HG02981 (cell line): ENCODE results near the gene IRGC.
"Not testable (repeated sequence)": the region's sequence is repeated elsewhere in the genome, so short reads cannot be mapped to it uniquely, and the experiment has no call there.

Source experiments
- ATAC-seq: cut with Tn5 transposase; IDR thresholded peaks from one replicate; pipeline ENCODE4 v1.9.1; 2021; ENCODE audit warnings: mild to moderate bottlenecking, moderate library complexity; ENCODE audit not compliant: unreplicated experiment

IRGC gene, protein sequence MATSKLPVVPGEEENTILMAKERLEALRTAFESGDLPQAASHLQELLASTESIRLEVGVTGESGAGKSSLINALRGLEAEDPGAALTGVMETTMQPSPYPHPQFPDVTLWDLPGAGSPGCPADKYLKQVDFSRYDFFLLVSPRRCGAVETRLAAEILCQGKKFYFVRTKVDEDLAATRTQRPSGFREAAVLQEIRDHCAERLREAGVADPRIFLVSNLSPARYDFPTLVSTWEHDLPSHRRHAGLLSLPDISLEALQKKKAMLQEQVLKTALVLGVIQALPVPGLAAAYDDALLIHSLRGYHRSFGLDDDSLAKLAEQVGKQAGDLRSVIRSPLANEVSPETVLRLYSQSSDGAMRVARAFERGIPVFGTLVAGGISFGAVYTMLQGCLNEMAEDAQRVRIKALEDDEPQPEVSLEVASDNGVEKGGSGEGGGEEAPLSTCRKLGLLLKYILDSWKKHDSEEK

DNA sequence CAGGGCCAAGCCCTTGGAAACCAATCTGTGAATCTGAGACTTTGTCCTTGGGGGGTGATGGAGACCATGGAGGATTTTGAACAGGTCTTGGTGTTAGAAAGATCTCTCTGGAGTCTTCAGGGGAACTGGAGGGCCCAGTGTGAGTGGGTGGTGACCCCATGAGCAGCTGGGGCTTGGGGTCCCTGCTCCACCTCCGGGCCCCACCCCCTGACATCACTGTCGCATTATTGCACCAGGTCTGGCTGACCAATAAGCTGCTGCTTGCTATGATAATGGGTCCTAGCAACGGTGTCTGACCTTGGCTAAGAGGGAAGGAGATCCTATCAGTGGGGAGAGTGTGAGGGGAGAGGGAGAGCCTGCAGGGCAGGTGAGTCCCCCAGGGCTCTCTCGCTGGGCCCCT is at the start of gene IRGC:
TSS of gene IRGC (plus strand) at position 301 of the 400 bp plus-strand sequence. CDS start 2,483 bp downstream, outside the sequence.
- no peak for ATAC-seq

DNA sequence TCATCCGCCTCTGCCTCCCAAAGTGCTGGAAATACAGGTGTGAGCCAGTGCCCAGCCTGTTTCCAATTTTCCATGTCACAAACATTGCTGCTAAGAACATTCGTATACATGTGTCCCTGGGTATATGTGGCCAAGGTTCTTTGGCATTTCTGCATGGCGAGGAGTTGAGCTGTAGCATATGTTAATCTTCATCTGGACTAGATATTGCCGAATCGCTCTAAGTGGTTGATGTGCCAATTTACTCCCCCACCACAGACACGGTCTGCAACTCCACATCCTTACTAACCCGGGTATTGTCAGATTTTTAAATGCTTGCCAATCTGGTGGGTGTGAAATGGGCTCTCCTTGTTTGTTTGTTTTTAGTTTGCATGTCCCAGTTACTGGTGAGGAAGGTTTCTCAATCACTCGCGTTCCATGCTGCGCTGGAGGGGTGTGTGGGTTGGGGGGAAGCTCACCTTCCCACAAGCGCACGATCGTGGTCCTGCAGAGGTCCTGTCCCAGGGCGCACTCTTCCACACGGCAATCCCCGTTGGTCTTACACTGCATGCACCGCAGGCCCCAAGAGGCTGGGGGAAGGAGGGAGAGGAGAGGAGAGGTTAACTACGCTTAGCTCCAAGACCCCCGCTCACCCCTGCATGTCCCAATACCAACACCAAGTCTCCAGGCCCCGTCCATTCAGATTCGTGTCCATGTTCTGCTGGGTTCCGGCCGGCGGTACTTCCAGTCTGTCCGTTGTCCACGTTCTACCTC is 48.6 kb upstream of the IRGC start:
- ATAC-seq, result no peak

DNA sequence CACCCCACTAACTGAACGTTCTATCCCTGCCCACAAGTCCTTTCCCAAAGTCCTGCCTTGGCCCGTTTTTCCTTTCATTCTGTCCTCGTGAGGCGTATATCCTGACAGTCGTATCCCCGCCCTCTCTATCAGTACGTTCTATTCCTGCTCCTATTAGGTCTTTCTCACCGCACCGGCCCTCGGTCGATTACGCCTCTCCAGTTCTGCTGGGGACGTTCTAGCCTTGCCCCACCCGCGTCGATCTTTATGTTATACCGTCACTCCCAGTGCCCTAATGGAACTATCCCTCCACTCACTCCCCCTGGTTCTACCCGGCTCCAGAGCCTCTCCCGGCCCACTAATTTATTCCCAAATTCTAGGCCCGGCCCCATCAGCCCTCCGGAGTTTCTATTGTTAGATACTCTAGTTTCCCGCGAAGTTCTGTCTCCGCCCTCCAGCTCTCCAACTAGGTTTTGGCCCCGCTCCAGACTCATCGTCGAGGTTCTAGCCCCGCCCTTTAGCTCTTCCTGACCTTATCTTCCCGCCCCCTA is 47.9 kb upstream of the IRGC start:
- ATAC-seq, result no peak

DNA sequence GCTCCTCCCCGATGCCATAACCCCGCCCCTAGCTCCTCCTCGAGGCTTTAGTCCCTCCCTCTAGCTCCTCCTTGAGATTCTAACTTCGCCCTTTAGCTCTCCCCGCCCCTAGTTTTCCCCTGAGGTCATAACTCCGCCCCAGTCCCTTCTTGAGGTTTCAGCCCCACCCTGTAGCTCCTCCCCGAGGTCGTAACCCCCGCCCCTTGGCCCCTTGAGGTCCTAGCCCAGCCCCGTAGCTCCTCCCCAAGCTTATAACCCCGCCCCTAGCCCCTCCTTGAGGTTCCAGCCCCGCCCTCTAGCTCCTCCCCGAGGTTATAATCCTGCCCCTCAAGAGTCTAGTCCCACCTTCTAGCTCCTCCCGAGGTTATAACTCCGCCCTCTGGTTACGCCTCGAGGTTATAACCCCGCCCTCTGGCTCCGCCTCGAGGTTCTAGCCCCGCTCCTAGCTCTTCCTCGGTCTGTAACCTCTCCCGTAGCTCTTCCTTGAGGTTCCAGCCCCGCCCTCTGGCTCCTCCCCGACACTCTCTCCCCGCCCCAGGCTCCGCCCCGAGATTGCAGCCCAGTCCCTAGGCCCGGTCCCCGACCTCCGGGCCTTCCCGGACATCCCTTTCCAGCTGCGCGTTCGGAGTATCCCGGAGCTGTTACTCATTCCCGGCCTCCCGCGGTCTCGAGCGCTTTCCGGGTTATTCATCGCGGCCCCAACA is 47.3 kb upstream of the IRGC start:
- peak; percentile 83 for ATAC-seq

DNA sequence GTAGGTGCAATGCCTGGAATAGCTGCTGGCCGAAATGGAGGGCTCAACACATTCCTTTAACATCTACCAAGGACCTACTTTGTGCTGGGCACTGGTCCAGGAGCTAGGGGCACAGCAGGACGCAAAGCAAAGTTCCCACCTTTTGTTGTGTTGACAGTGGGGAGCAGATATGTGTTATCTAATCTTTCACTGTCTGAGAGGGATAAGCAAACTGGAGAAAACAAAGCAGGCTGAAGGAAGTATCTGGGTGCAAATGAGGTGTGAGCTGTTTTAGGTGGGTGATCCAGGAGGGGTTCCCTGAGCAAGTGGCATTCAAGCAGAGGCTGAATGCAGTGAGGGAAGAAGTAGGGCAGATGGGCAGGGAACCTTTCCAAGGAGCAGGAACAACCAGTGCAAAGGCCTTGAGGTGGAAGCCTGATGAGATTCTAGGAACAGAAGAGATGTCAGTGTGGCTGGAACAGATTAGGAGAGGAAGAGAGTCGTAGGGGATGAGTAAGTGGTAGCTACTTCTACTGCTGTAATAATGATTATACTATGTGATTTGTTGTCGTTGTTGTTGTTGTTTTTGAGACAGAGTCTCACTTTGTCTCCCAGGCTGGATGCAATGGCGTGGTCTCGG is 43.7 kb upstream of the IRGC start:
- ATAC-seq, result no peak

DNA sequence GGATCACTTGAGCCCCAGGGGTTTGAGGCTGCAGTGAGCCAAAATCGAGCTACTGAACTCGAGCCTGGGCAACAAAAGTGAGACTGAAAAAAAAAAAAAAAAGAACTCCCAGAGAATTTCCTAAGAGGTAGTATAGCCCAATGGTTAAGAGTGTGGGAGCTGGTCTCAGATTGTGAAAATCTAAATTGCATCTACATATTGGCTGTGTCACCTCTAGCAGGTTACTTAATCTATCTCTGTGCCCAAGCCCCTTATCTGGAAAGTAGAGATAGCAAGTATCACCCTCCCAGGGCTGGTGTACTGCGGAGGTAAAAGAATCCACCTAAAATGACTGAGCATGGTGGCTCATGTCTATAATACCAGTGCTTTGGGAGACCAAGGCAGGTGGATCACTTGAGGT is 42.2 kb upstream of the IRGC start:
- ATAC-seq, result no peak

DNA sequence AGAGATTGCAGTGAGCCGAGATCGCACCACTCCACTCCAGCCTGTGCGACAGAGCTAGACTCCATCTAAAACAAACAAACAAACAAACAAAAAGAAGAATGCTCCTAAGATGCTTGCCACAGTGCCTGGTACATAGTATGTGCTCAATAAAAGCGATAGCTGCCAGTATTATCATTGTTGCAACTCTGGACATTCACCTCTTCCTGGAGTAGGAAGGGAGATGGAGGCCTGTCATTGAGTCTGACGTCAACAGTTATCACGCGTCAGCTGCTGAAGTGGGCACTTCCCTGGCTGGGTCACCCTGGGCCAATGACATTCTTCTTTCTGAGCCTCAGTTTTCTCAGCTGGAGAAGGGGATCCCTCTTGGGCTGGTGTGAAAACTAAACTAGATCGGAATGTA is 41.7 kb upstream of the IRGC start:
- no peak for ATAC-seq

DNA sequence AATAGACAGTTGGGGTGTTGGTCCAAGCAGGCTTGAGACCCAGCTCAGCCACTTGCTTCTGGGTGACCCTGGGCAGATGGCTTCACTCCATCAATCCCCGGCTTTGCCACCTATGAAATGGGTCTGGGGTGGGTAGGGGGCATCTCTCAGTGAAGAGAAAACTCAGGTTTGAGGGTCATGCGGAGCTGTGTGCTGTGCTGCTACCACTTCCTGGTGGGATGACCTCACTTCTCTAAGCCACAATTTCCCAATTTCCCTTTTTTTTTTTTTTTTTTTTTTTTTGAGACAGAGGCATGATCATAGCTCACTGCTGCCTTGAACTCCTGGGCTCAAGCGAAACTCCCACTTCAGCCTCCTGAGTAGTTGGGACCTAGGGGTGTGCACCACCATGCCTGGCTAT is 41.3 kb upstream of the IRGC start:
- ATAC-seq, result no peak

DNA sequence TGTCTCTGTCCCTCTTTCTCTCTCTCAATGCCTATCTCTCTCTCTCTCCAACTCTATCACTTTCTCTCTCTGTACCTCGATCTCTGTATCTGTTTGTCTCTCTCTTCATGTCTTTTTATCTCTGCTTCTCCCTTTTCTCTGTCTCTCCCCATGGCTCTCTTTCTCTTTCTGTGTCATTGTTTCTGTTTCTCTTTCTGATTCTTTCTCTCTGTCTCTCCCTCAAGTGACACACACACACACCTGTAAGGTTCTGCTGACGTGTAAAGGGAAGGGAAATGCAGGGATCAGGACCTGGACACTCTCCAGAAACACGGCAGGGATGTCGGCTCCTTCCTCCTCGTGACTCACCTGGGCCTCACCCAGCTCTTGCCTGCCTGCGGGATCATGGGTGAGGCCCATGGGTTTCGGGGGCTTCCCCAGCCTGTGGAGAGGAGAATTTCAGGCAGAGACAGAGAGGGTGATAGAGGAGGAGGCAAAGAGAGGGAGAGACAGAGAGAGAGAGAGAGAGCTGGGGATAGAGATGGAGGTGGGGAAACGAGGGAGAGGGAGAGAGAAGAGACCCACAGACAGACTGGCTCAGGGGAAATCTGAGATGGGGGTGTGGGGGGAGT is 40.5 kb upstream of the IRGC start:
- no peak for ATAC-seq

DNA sequence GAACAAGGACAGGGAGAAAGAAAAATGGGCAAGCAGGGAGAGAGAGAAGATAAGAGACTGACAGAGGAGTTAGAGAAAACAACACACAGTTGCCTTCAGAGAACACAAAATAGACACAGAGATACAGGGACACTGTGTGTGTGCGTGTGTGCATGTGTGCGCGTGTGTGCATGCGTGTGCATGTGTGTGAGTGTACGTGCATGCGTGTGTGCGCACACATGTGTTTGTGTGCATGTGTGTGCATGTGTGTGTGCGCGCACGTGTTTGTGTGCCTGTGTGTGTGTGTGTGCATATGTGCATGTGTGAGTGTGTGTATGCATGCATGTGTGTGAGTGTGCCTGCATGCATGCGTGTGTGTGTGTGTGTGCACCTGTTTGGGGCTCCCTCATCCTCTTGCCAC is 40.0 kb upstream of the IRGC start:
- no peak for ATAC-seq

DNA sequence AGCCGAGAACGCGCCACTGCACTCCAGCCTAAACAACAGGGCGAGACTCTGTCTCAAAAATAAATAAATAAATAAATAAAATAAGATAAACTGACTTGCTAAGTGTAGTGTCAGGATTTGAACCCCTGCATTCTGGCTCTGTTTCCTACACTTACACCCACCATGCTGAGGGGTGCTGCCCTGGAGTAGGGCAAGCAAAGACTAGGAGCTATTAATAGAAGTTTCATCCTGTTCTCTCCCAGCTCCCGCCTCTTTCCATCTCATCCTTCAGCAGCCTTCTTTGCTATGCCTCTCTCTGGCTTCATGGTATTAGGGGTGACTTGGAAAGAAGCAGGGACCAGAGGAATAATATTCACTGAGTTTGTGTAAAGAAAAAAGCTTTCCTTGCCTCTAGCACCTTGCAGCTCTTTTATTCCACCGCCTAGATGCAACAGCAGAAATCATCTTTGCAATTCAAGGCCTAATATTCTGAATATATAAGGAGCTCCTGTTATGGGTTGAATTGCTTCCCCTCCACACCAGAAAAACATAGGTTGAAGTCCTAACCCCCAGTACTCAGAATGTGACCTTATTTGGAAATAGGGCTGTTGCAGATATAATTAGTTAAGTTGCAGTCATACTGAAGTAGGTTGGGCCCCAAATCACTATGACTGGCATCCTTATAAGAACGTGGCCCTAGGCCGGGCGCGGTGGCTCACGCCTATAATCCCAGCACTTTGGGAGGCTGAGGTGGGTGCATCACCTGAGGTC is 37.2 kb upstream of the IRGC start:
- ATAC-seq, result no peak

DNA sequence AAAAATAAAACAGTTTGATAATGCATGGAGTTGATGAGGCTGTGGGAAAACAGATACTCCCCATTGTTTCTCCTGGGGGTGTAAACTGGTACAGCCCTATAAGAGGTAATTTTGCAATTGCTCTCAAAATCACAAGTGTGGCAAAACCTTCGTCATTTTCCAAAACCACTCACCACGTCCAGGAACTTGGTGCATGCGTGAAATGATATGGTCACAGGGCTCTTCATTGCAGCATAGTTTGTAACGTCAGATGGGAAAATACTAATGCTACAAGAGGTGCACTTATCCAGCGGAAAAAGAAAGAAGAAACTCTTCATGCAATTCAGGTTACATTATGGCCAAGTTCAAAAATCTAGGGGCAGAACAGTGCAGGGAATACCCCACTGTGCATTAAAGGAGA is 34.1 kb upstream of the IRGC start:
- ATAC-seq, result no peak

DNA sequence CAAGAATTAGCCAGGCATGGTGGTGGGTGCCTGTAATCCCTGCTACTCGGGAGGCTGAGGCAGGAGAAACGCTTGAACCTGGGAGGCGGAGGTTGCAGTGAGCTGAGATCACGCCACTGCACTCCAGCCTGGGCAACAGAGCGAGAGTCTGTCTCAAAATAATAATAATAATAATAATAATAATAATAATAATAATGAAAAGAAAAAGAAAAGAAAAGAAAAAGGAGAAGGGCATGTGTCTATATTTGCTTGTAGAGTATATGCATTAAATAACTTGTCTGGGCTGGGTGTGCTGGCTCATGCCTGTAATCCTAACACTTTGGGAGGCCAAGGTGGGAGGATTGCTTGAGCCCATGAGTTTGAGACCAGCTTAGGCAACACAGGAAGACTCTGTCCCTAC is 33.6 kb upstream of the IRGC start:
- not testable (repeated sequence) for ATAC-seq

DNA sequence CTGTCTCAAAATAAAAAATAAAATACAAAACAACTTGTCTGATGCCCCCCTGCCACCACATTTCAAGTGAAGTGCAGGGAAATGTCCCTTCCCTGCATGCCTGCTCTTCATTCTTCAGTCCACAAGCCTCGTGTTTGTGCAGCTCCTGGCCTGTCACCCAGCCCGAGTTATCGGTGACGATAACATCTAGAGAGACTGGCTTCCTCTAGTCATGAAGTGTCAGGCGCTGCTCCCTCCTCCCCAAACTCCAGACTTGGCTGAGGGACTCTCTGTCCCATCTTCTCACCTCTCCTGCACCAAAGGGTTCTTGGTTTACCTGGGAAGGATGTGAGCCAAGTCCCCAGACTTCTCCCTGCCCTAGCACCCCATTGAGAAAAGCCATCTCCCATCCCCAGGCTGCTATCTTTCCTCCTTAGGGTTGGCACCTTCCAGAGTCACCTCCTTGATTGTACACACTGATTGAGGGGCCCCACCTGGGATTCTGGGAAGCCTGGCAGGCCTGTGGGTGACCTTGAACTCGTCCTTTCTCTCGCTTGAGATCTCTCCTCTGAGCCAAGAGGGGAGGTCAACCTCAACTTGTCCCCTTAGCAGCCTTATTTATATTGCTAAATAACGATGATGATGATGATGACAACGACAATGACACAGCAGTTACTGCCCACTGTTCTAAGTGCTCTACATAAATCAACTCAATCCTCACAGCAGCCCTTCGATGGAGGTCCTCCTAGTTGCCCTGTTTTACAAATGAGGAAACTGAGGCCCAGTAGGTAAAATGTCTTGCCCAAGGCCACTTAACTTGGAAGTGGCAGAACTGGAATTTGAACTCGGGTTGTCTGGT is 32.8 kb upstream of the IRGC start:
- ATAC-seq, result no peak

DNA sequence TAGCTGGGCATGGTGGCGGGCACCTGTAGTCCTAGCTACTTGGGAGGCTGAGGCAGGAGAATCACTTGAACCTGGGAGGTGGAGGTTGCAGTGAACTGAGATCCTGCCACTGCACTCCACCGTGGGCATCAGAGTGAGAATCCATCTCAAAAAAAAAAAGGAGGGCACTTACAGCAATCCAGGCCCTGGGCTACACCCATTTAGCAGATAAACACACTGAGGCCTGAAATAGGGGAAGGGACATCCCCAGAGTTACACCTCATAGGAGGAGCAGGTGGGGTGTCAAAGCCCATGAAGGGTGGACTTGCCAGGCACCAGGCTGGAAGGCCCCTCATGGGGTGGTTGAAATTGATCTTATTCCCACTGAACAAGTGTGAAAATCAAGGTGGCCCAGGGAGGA is 32.0 kb upstream of the IRGC start:
- ATAC-seq, result no peak

DNA sequence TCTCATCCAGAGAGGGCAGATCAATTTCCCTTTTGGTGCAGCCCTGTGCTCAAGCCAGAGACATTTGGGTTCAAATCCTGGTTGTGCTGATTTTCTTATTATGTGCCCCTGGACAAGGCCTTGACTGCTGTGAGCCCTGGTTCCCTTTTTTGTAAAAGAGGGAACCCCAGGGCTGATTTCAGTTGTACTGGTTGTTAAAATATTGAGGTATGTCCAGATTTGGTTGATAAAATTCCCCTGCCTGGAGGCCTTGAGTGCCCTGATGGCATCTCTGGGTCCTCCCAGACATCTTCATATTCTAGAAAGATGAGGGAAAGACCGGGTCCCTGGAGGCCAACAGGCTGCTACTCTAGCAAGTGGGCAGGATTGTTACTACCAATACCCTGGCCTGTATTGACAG is 31.6 kb upstream of the IRGC start:
- no peak for ATAC-seq

DNA sequence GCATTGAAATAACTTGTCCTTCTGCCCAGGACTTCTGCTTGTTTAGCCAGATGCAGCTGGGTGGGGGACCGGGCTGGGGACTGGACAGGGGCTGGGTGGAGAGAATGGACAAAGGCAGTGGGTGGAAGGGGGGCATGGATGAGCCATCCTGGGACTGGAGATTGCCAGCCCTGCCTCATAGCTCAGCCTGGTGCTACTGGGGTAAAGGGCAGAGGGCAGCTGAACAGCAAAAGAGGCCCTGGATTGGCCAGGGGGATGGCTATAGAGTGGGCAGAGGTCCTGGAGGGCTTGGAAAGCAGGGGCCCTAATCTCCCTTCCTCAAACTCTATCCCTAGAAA is 28.2 kb upstream of the IRGC start:
- ATAC-seq, result no peak

DNA sequence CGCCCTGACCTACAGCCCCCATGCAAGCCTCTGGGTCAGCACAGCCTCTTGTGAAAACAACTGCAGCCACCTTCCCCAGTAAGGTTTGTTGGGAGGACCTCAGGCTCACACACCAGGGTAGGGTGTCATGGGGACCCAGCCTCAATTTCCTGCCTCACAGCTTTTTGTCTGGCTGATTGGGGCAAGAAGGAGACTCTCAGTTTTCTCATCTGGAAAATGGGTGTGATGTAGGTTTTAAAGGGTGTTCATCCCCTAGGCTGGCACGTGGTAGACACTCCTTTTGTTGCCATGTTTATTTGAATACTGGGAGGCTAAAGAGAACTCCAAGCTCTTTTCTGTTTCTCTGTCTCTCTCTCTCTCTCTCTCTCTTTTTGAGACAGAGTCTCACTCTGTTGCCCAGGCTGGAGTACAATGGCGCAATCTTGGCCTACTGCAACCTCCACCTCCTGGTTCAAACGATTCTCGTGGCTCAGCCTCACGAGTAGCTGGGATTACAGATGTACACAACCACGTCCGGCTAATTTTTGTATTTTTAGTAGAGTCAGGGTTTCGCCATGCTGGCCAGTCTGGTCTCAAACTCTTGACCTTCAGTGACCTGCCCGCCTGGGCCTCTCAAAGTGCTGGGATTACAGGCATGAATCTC is 27.7 kb upstream of the IRGC start:
- ATAC-seq, result no peak

DNA sequence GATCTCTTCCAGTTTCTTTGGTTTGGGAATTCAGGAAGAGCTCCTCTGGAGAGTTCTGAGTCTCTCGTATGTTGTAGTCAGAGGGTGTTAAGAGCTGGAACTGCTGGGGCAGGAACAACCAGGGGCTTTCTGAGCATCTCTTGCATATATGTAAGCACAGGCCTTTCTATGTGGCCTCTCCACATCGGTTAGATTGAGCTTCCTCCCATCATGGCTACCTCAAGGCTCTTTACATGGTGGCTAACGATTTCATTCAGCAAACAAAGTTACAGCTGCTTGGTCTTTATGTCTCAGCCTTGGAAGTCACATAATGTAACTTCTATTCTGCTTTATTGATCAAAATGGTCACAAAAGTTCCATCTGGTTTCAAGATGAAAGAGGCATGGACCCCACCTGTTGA is 25.4 kb upstream of the IRGC start:
- ATAC-seq, result no peak
